ENCODE measurements around the gene CYLD. TPM values are rescaled to one million over a fixed set of nuclear protein-coding genes. Genes with fewer than 3 reads are reported as not detected.

CYLD gene
- total and polyA plus RNA-seq, 2 experiments from 2014 or later: 6.9 to 30.9 TPM

GRCh38 chr16:50692999-50693781, 48.7 kb upstream of the CYLD start, which contains the start of gene NOD2 (continued):
- TF ChIP-seq CTCF (conservative IDR thresholded peaks at IDR 0.05; ENCODE audit: low read depth in 2 of 2) (no peak), REST (IDR thresholded peaks at IDR 0.05; ENCODE audit: unreplicated experiment) (no peak), STAT1 (IDR thresholded peaks at IDR 0.05; ENCODE audit: unreplicated experiment) (no peak), ETS1 (IDR thresholded peaks at IDR 0.05) (no peak), EZH2 (IDR thresholded peaks at IDR 0.05; ENCODE audit: low read depth, unreplicated experiment) (no peak)

- no peaks in the 10 kb centered on the region for H4K20me1 ChIP-seq (replicated peaks; ENCODE audit: insufficient read depth)
- ATAC-seq (no peak), DNase-seq (ENCODE audit: low spot score) (no peak)
- Mint-ChIP-seq H3K36me3 (ENCODE audit: low read depth) (no peaks in the 10 kb centered on the region), H3K4me3 (peak overlapping the region; percentile 67), H3K9me3 (no peaks in the 10 kb centered on the region), H3K4me1 (peaks cover 3% of the 10 kb centered on the region), H3K27me3 (ENCODE audit: insufficient read depth, low read depth, poor library complexity) (peaks cover 24% of the 10 kb centered on the region), H3K27ac (no peak overlapping the region)
- H3K4me3 ChIP-seq: no peak overlapping the region
- H3K4me2 ChIP-seq: no peak overlapping the region
- H3K27ac ChIP-seq (ENCODE audit: low read depth): no peak overlapping the region
- no peaks in the 10 kb centered on the region for H3K4me1 ChIP-seq (ENCODE audit: insufficient read depth)
- H3K79me2 ChIP-seq (replicated peaks; ENCODE audit: insufficient read depth): no peaks in the 10 kb centered on the region
- no peak overlapping the region for H2AFZ ChIP-seq
- H3K36me3 ChIP-seq (ENCODE audit: insufficient read depth): no peaks in the 10 kb centered on the region
- no peaks in the 10 kb centered on the region for H3K9me2 ChIP-seq (ENCODE audit: insufficient read depth)
- H3F3A ChIP-seq (replicated peaks; ENCODE audit: low read depth): no peaks in the 10 kb centered on the region
- peaks cover 19% of the 10 kb centered on the region for H3K27me3 ChIP-seq (ENCODE audit: insufficient read depth)
- no peak for TF ChIP-seq EZH2phosphoT487 (IDR thresholded peaks at IDR 0.05; ENCODE audit: unreplicated experiment)
- no peak for TF ChIP-seq JUNB (IDR thresholded peaks at IDR 0.05; ENCODE audit: unreplicated experiment)
- TF ChIP-seq EZH2 (IDR thresholded peaks at IDR 0.05; ENCODE audit: low read depth, unreplicated experiment): no peak
- TF ChIP-seq ETS1 (IDR thresholded peaks at IDR 0.05): no peak
- TF ChIP-seq ZNF331 (CRISPR knock-in tag; IDR thresholded peaks at IDR 0.05; ENCODE audit: low read depth): no peak
- no peak for TF ChIP-seq ZNF114 (CRISPR knock-in tag; IDR thresholded peaks at IDR 0.05)
- TF ChIP-seq CREB1 (CRISPR knock-in tag; IDR thresholded peaks at IDR 0.05; ENCODE audit: low read depth): no peak
These were observed 47.7 kb upstream of the CYLD start for GRCh38 chr16:50694206-50694605.

Measured in GM23338 (cell line).